GM12864 (cell line): ENCODE data around the gene FBN1.

ENCODE experiments used
- DNase-seq: peaks from one replicate; pipeline ENCODE4 v3.0.0-alpha.2; 2011; ENCODE audit warnings: low read depth
- H3K4me3 ChIP-seq: 2 replicates; pipeline ENCODE4 v1.5.1; 2011; ENCODE audit warnings: mild to moderate bottlenecking, low read depth, low read length, control low read depth
- CTCF ChIP-seq: IDR thresholded peaks from 2 replicates; pipeline ENCODE4 v1.5.1; 2011; ENCODE audit warnings: low read depth, mild to moderate bottlenecking, moderate library complexity, low read length, control low read depth, inconsistent platforms; ENCODE audit errors: missing control alignments

FBN1 gene

GRCh38 chr15:48578965-48579364 lies 66.5 kb downstream of the FBN1 start:
- TF ChIP-seq CTCF: no peak
- H3K4me3 ChIP-seq: no peak overlapping the region
- DNase-seq: no peak

GRCh38 chr15:48577469-48577868 lies 68.0 kb downstream of the FBN1 start:
- DNase-seq: no peak
- H3K4me3 ChIP-seq: no peak overlapping the region
- no peak for TF ChIP-seq CTCF

- no peak for DNase-seq
- H3K4me3 ChIP-seq: no peak overlapping the region
- TF ChIP-seq CTCF: no peak
These were observed 71.3 kb downstream of the FBN1 start for GRCh38 chr15:48574187-48574586.

- DNase-seq: no peak
- no peak overlapping the region for H3K4me3 ChIP-seq
- TF ChIP-seq CTCF: no peak
These were observed 71.7 kb downstream of the FBN1 start for GRCh38 chr15:48573780-48574179.

- no peak for DNase-seq
- TF ChIP-seq CTCF: no peak
- no peak overlapping the region for H3K4me3 ChIP-seq
These were observed 72.7 kb downstream of the FBN1 start for GRCh38 chr15:48572823-48573222.

GRCh38 chr15:48571510-48571909 lies 74.0 kb downstream of the FBN1 start:
- TF ChIP-seq CTCF: no peak
- no peak overlapping the region for H3K4me3 ChIP-seq
- no peak for DNase-seq

GRCh38 chr15:48570822-48571221 lies 74.7 kb downstream of the FBN1 start:
- TF ChIP-seq CTCF: no peak
- H3K4me3 ChIP-seq: no peak overlapping the region
- DNase-seq: no peak
